ENCODE measurements around the gene EFCAB12.
"Not testable (repeated sequence)": the region's sequence is repeated elsewhere in the genome, so short reads cannot be mapped to it uniquely, and the experiment has no call there.

Gene EFCAB12

GRCh38 chr3:129392106-129392887 is 36.1 kb downstream of the EFCAB12 start:
- not testable (repeated sequence) for DNase-seq (ENCODE audit: low spot score)

GRCh38 chr3:129391583-129391982 is 36.9 kb downstream of the EFCAB12 start:
- not testable (repeated sequence) for DNase-seq (ENCODE audit: low spot score)

- DNase-seq (ENCODE audit: low spot score), result no peak
Measured at GRCh38 chr3:129389572-129389937, 38.9 kb downstream of the EFCAB12 start.

DNA sequence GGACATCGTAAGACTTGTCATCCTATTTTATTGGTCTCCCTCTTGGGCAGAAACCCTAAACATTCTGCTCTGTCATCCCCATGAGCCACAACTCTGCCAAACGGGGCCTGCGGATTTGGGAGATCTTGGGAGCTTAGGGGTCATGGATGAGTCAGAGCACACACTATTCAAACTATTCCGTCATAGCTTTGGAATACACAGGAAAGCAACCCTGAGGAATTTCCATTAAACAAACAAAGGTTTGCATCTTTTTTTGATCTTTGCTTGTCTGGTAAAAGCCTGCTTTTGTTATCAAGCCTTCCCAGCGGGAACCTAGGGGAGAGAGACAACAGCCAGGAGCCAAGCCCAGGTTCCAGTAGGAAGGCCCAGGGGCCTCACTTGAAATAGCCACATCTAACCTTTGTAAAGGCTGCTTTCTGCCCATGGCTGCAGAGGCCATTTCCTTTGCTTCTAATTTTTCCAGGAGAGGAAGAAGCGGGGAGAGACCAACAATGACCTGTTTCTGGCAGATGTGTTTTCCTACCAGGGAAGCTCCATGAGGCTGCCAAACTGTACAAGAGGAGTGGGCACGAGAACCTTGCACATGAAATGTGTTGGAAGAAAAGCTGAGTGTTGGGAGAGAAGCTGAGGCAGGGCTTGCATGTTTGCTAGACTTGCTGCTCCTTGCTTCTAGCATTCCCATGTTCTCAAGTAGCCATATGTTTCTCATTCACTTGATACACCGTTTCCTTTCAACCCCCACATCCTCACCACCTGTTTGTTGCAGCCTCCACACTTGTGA is 39.5 kb downstream of the EFCAB12 start:
- DNase-seq (ENCODE audit: low spot score), result not testable (repeated sequence)

- no peak for DNase-seq (ENCODE audit: low spot score)
Measured at GRCh38 chr3:129387487-129387886, 40.9 kb downstream of the EFCAB12 start.

- no peak for DNase-seq (ENCODE audit: low spot score)
Measured at GRCh38 chr3:129386984-129387383, 41.5 kb downstream of the EFCAB12 start.

- not testable (repeated sequence) for DNase-seq (ENCODE audit: low spot score)
Measured at GRCh38 chr3:129385507-129385906, 42.9 kb downstream of the EFCAB12 start.

GRCh38 chr3:129384594-129385323 is 43.7 kb downstream of the EFCAB12 start:
- DNase-seq (ENCODE audit: low spot score), result no peak

DNA sequence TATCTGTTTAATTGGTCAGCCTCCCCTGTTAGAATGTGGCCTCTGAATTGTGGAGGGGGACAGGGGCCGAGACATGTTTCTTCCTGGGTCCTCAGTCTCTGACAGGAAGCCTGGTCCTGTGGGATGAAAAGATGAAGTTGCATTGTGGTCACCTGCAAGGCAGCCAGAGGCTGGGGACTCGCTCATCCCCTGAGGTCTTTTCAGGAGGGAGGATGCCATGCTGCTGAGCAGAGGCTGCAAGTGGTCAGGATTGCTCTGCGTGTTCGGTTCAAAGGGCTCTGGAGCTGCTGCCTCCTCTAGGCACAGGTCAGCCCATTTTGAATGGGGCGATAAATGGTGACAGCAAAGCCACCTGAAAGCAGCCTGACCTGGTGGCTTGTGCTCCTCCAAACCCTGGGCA is 44.3 kb downstream of the EFCAB12 start:
- DNase-seq (ENCODE audit: low spot score), result not testable (repeated sequence)

DNA sequence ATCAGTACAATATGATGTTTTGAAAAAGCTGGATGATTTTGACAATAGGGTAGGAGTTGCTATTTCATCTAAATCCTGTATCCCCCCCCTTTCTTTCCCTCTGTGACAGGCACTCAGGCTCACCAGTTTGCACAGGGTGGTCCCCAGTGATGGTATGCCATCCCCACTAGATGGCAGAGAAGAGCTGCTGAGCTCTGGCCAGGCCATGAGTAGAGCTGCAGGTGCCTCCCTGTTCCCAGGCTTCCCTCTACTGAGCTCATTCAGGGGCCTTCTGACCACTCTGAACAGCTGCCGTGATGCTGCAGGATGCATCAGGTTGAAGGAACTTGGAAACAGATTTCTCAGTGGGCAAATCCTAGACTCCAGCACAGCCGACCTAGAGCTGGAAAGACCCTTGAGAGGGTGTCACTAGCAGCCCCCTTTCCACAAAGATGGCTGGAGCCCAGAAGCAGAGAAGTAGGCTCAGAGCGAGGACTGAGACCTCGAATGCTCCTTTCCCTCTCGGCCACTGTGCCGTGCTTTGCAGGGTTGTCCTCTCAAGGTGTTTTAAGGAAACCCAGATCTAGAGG is 45.1 kb downstream of the EFCAB12 start:
- DNase-seq (ENCODE audit: low spot score), result peak; percentile 80

- no peak for DNase-seq (ENCODE audit: low spot score)
Measured at GRCh38 chr3:129382366-129382765, 46.1 kb downstream of the EFCAB12 start.

DNA sequence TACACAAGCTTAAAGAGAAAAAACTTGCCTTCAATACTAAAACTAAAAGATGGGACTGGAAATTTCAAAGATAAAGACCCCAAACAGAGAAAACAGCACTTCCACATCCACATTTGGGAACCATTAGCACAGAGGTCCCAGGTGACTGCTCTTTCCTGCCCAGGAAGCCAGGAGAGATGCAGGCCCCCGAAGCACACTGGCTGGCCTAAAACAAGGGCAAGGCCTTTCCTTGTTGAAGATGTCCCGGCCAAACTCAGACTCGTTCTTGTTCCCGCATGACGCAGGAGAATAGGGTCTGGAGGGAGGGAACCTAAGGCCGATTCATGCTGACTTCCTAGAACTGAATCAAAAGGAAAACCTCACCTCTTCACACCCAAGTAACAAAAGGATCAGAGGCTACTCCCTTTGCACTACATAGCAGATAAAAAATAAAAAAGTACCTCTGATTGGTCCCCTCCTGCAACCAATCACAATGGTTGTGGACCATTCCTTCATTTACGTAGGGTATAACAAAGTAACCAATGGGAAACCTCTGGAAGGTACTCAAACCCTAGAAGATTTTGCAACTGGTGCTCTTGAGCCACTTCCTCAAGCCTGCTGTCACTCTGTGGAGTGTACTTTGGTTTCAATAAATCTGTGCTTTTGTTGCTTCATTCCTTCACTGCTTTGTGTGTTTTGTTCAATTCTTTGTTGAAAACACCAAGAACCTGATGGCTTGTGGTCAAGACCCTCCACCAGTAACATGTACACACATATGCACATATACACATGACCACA is 48.7 kb downstream of the EFCAB12 start:
- no peak for DNase-seq (ENCODE audit: low spot score)

DNA sequence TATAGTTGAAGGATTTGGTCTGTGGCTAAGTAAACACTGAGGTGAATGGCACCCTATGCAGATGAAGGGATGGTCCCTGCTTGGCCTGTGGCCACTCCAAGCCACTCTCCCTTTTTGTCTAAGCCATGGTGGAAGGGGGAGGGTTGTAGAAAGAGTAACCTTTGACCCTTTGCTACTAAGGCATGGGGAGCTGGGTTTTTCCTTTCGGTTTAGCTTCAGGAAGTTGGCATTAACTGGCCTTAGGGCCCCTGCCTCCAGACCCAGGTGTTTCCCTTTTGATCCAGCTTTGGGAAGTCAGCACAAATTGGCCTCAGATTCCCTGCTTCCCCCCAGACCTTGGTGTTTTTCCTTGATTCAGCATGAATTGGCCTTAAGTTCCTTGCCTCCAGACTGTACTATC is 49.5 kb downstream of the EFCAB12 start:
- no peak for DNase-seq (ENCODE audit: low spot score)

DNA sequence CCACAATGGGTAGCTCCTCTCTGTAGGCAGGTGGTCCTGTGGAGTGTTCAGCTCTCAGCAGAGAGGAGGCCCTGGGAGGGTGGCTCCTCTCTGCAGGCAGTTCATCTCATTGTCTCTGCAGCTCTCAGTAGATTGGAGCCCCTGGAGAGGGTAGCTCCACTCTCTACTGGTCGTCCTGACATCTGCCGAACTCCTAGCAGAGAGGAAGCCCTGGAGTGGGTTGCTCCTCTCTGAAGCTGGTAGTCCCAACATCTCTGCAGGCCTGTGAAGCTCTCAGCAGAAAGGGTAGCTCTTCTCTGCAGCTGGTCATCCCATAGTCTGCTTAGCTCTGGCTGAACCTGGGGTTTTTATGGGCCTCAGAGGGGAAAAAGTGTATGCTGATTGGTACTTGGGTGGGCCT is 50.8 kb downstream of the EFCAB12 start:
- DNase-seq (ENCODE audit: low spot score), result no peak

DNA sequence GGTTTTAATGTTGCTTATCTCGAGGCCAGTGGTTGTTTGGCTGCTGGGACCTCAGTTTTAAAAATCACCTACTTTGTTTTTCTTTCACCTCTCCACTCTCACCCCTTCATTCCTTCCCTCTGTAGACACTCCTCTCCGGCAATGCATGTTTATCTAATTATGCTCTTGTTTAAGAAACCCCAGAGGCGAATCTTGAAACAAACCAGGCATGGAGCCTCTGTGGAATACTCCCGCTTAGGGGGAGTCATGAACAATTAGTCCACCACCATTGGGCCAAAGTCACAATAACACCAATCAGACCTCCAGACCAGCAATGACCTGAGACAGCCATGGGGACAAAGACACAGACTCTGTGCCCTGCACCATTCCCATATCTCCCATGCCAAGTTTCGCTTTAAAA is 53.3 kb downstream of the EFCAB12 start:
- no peak for DNase-seq (ENCODE audit: low spot score)

DNA sequence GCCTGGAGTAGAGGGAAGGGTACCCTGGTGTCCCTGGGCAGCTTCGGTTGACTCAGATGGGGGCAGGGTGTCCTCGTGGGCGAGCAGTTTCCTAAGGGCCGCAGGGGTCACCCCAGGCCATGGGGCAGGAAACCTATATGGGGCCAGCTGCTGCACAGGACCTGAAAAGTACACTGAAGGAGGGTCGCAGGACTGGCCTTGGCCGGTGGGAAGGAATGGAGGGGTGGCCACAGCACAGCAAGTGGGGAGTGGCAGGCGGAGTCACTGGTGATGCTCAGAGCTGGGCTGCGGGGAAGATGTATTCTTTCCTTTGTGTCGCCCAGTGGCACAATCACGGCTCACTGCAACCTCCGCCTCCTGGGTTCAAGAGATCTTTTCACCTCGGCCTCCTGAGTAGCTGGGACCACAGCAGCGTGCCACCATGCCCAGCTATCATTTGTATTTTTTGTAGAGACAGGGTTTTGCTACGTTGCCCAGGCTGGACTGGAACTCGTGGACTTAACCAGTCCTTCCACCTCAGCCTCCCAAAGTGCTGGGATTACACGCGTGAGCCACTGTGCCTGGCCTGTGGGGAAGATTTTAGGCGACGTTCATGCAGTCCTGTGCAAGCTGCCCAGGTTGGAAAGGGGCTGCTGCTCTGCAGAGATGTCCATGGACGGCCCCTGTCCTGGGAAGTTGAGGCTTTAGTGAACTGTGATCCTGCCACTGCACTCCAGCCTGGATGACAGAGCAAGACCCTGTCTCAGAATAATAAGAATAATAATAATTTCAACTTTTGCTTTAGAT is 57.2 kb downstream of the EFCAB12 start:
- no peak for DNase-seq (ENCODE audit: low spot score)

- DNase-seq (ENCODE audit: low spot score), result no peak
Measured at GRCh38 chr3:129370248-129370964, 58.0 kb downstream of the EFCAB12 start.

DNA sequence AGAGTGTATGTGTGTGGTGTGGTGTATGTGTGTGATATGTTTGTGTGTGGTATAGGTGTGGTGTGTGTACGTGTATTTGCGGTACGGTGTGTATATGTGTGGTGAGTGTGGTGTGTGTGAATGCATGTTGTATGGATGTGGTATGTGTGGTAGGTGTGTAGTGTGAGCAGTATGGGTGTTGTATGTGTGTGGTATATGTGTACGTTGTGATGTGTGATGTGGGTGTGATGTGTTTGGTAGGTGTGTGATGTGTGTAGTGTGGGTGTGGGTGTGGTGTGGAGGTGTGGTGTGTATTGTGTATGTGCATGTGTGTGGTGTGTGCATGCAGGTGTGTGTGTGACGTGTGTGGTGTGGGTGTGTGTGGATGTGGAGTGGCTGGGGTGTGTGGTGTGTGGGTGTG is 58.7 kb downstream of the EFCAB12 start:
- DNase-seq (ENCODE audit: low spot score), result no peak

DNA sequence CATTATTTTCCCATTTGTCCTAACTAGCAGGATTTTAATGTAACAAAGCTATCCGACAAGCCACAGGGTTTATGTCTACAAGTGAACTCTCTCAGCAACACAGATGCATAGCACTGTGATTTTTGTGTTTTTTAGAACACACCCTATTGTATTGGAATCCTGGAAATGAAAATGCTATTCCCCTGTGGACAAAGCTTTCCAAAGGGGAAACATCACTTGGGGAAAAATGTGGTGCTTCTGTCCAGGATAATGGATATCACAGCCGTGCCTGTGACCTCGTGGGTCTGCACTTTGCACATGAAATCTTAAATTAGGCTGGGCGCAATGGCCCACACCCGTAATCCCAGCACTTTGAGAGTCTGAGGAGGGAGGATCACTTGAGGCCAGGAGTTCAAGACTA is 60.6 kb downstream of the EFCAB12 start:
- DNase-seq (ENCODE audit: low spot score), result no peak

GRCh38 chr3:129366312-129366831 is 62.1 kb downstream of the EFCAB12 start:
- no peak for DNase-seq (ENCODE audit: low spot score)

Measured in RKO (cell line).